Kidney epithelial cell (primary cell): ENCODE measurements around the gene GMEB2. TPM values are rescaled to one million over a fixed set of nuclear protein-coding genes. Genes with fewer than 3 reads are reported as not detected.

Experiments used
- DNase-seq: peaks from one replicate; pipeline ENCODE4 v3.0.0-alpha.2; 2010; ENCODE audit warnings: low read depth
- H3K27me3 ChIP-seq: 2 replicates; pipeline ENCODE4 v1.6.0; 2011; ENCODE audit warnings: low read length; ENCODE audit not compliant: control insufficient read depth, insufficient read depth
- H3K36me3 ChIP-seq: 2 replicates; pipeline ENCODE4 v1.5.1; 2011; ENCODE audit warnings: low read length; ENCODE audit not compliant: control insufficient read depth, insufficient read depth
- H3K4me3 ChIP-seq: 2 replicates; pipeline ENCODE4 v1.5.1; 2011; ENCODE audit warnings: low read depth, mild to moderate bottlenecking, control low read depth, low read length
- CTCF ChIP-seq: IDR thresholded peaks from 2 replicates; pipeline ENCODE4 v1.5.1; 2011; ENCODE audit warnings: mild to moderate bottlenecking, moderate library complexity, low read length, control low read depth, inconsistent platforms; ENCODE audit not compliant: insufficient read depth, poor library complexity, severe bottlenecking
- total RNA-seq: library from RNA; depleted of rRNA; stranded (reverse); fragments of >200 nt; gene quantifications from 2 replicates; pipeline ENCODE4 v1.2.3, GENCODE V29; 2015

The GMEB2 gene
- total RNA-seq, 1 donor from 2014 or later = 17.7 TPM

- TF ChIP-seq CTCF = no peak
- DNase-seq = no peak
- H3K36me3 ChIP-seq = no peaks in the 10 kb centered on the region
- no peak overlapping the region for H3K4me3 ChIP-seq
- peaks cover 14% of the 10 kb centered on the region for H3K27me3 ChIP-seq
Measured at GRCh38 chr20:63542031-63542559, 84.8 kb downstream of the GMEB2 start.

- Histone ChIP-seq H3K4me3 (no peak overlapping the region), H3K36me3 (no peaks in the 10 kb centered on the region), H3K27me3 (peaks cover 10% of the 10 kb centered on the region)
- TF ChIP-seq CTCF = no peak
- DNase-seq = no peak
Measured at GRCh38 chr20:63541371-63541770, 85.5 kb downstream of the GMEB2 start.

- H3K4me3 ChIP-seq = no peak overlapping the region
- DNase-seq = no peak
- H3K36me3 ChIP-seq = no peaks in the 10 kb centered on the region
- TF ChIP-seq CTCF = no peak
- peaks cover 8% of the 10 kb centered on the region for H3K27me3 ChIP-seq
Measured at GRCh38 chr20:63540417-63541186, 86.3 kb downstream of the GMEB2 start.

- Histone ChIP-seq H3K27me3 (peaks cover 13% of the 10 kb centered on the region), H3K36me3 (no peaks in the 10 kb centered on the region), H3K4me3 (no peak overlapping the region)
- no peak for DNase-seq
- TF ChIP-seq CTCF = no peak
Measured at GRCh38 chr20:63539441-63540370, 87.2 kb downstream of the GMEB2 start.

GRCh38 chr20:63539092-63539430, 87.8 kb downstream of the GMEB2 start:
- Histone ChIP-seq H3K36me3 (no peaks in the 10 kb centered on the region), H3K27me3 (peaks cover 19% of the 10 kb centered on the region), H3K4me3 (no peak overlapping the region)
- TF ChIP-seq CTCF = no peak
- DNase-seq = no peak
